ENCODE results near the gene RSU1. TPM values are rescaled to one million over a fixed set of nuclear protein-coding genes. Genes with fewer than 3 reads are reported as not detected.

Gene RSU1
- total and polyA plus RNA-seq, 7 donors = 46.2 to 94.7 (median 62.4) TPM

GRCh38 chr10:16646181-16647059, 170.8 kb downstream of the RSU1 start:
- H3K27ac ChIP-seq = no peak overlapping the region
- H3K4me3 ChIP-seq = no peak overlapping the region
- H3K27me3 ChIP-seq = no peaks in the 10 kb centered on the region
- intact Hi-C loops (cut with DNase I) = no loop called here
- 86 to 94% methylated on average over 13 of the region's 13 CpGs for WGBS, 2 donors
- DNase-seq = no peak
- H3K36me3 ChIP-seq = no peaks in the 10 kb centered on the region
- peaks cover 0 to 13% (median 4%) of the 10 kb centered on the region in 4 donors for H3K4me1 ChIP-seq
- H3K9me3 ChIP-seq = no peaks in the 10 kb centered on the region
- no peak for TF ChIP-seq POLR2AphosphoS5 (IDR thresholded peaks at IDR 0.05)

DNA sequence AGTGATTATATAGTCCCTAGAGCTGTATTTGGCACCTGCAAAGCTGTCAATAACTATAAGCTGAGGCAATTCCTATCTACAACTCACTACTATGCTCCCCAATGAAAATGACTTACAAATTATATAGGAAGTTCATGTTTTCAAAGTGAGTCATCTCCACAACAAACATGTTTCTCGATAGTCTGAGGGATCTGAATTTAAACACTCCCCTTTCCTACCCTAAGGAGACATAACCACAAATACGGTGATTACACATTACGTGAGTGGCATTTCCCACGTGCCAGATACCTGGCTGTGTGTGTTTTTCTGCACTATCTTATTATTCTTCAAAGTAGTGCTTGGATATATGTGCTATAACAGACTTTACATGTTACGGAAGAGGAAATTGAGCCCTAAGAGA, 173.1 kb downstream of the RSU1 start:
- intact Hi-C loops (cut with DNase I) = no loop called here
- H3K4me1 ChIP-seq = no peaks in the 10 kb centered on the region
- no peaks in the 10 kb centered on the region for H3K36me3 ChIP-seq
- no peaks in the 10 kb centered on the region for H3K9me3 ChIP-seq
- no peak overlapping the region for H3K4me3 ChIP-seq
- DNase-seq = no peak
- H3K27me3 ChIP-seq = no peaks in the 10 kb centered on the region
- no peak for TF ChIP-seq POLR2AphosphoS5 (IDR thresholded peaks at IDR 0.05)
- TF ChIP-seq EP300 (IDR thresholded peaks at IDR 0.05) = no peak
- no peak for TF ChIP-seq POLR2A (IDR thresholded peaks at IDR 0.05)
- TF ChIP-seq, protein P1, sequence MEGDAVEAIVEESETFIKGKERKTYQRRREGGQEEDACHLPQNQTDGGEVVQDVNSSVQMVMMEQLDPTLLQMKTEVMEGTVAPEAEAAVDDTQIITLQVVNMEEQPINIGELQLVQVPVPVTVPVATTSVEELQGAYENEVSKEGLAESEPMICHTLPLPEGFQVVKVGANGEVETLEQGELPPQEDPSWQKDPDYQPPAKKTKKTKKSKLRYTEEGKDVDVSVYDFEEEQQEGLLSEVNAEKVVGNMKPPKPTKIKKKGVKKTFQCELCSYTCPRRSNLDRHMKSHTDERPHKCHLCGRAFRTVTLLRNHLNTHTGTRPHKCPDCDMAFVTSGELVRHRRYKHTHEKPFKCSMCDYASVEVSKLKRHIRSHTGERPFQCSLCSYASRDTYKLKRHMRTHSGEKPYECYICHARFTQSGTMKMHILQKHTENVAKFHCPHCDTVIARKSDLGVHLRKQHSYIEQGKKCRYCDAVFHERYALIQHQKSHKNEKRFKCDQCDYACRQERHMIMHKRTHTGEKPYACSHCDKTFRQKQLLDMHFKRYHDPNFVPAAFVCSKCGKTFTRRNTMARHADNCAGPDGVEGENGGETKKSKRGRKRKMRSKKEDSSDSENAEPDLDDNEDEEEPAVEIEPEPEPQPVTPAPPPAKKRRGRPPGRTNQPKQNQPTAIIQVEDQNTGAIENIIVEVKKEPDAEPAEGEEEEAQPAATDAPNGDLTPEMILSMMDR (IDR thresholded peaks at IDR 0.05) = no peak
- 76 to 87% methylated on average over 5 of the region's 5 CpGs for WGBS, 2 donors
- H3K27ac ChIP-seq = no peak overlapping the region

DNA sequence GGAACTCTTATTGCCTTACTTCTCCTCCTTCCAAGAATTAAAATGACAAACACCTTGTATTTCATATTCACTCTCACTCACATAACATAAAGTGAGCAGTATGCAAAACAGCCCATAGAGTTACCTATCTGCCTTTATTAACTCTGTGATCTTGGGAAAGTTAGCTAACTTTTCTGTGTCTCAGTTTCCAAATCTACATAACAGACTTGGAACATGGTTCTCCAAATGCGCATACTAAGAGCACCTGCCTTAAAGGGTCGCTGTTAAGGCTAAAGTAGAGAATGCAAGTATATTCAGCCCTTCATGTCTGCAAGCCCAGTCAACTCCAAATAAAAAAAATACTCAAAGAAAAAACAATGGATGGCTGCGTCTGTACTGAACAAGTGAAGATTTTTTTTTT, 173.7 kb downstream of the RSU1 start:
- intact Hi-C loops (cut with DNase I) = no loop called here
- DNase-seq = no peak
- Histone ChIP-seq H3K9me3 (no peaks in the 10 kb centered on the region), H3K27me3 (no peaks in the 10 kb centered on the region), H3K27ac (no peak overlapping the region), H3K36me3 (no peaks in the 10 kb centered on the region), H3K4me3 (no peak overlapping the region), H3K4me1 (no peaks in the 10 kb centered on the region)
- TF ChIP-seq POLR2A (IDR thresholded peaks at IDR 0.05) (no peak), EP300 (IDR thresholded peaks at IDR 0.05) (no peak), POLR2AphosphoS5 (IDR thresholded peaks at IDR 0.05) (no peak)
- TF ChIP-seq, protein P1 (IDR thresholded peaks at IDR 0.05) = no peak
- 83 to 97% methylated on average over 3 of the region's 3 CpGs for WGBS, 2 donors

DNA sequence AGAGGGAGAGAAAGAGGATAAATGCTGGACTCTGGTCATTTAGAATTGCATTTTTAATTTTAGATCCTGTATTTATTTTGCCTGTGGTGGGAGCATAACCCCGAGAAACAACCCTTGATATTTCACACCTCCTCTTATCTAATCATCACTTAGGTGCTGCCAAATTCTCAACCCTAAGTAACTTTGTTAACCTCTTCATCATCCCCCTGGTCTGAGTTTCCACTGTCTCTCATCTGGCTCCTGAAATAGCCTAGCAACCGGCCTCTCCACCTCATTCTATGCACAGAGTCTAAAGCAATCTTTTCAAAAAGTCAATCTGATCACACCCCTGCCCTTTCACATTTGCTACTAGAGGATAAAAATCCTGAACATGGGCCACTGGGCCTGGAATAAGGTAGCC, 177.1 kb downstream of the RSU1 start:
- Histone ChIP-seq H3K27ac (no peak overlapping the region), H3K9me3 (no peaks in the 10 kb centered on the region), H3K4me1 (no peaks in the 10 kb centered on the region), H3K27me3 (no peaks in the 10 kb centered on the region), H3K36me3 (no peaks in the 10 kb centered on the region), H3K4me3 (no peak overlapping the region)
- 65 to 87% methylated on average over 2 of the region's 2 CpGs for WGBS, 2 donors
- intact Hi-C loops (cut with DNase I) = no loop called here
- TF ChIP-seq POLR2A (IDR thresholded peaks at IDR 0.05) = no peak
- TF ChIP-seq POLR2AphosphoS5 (IDR thresholded peaks at IDR 0.05) = no peak
- TF ChIP-seq, protein P1 (IDR thresholded peaks at IDR 0.05) = no peak
- TF ChIP-seq EP300 (IDR thresholded peaks at IDR 0.05) = no peak
- no peak for DNase-seq

GRCh38 chr10:16639471-16639870, 177.8 kb downstream of the RSU1 start:
- H3K27ac ChIP-seq = no peak overlapping the region
- intact Hi-C loops (cut with DNase I) = no loop called here
- no peaks in the 10 kb centered on the region for H3K9me3 ChIP-seq
- DNase-seq = no peak
- H3K36me3 ChIP-seq = no peaks in the 10 kb centered on the region
- WGBS, 2 donors = 85 to 88% methylated on average over 4 of the region's 4 CpGs
- no peak for TF ChIP-seq EP300 (IDR thresholded peaks at IDR 0.05)
- H3K4me1 ChIP-seq = no peaks in the 10 kb centered on the region
- no peaks in the 10 kb centered on the region for H3K27me3 ChIP-seq
- H3K4me3 ChIP-seq = no peak overlapping the region

All from sigmoid colon (tissue), 7 donors.